AG04449 (cell line): Measurements from ENCODE around the gene MOG.

ENCODE experiments used
- CTCF ChIA-PET: fragments of 350-600 bp; formaldehyde crosslinking; extraction: SDS; loops from one replicate; lab custom pipeline; 2021; ENCODE audit warnings: antibody characterized with exemption; lab: Yijun Ruan, JAX
- POLR2A ChIA-PET: fragments of 400-600, 350-600 bp; formaldehyde crosslinking; extraction: SDS; loops from one replicate; lab custom pipeline; 2020; ENCODE audit warnings: antibody characterized with exemption, inconsistent platforms; lab: Yijun Ruan, JAX
- DNase-seq: peaks from one replicate; pipeline ENCODE4 v3.0.0-alpha.2; 2010; ENCODE audit warnings: low read depth, low spot score
- H3K4me3 ChIP-seq: 2 replicates; pipeline ENCODE4 v1.5.1; 2011; ENCODE audit warnings: low read depth, mild to moderate bottlenecking, control low read depth, low read length
- TF ChIP-seq, protein P1 (sequence below): IDR thresholded peaks from one replicate; pipeline ENCODE4 v1.5.1; 2011; ENCODE audit warnings: mild to moderate bottlenecking, moderate library complexity, low read length, control low read depth, inconsistent platforms; ENCODE audit not compliant: insufficient read depth; ENCODE audit errors: missing control alignments

The MOG gene

DNA sequence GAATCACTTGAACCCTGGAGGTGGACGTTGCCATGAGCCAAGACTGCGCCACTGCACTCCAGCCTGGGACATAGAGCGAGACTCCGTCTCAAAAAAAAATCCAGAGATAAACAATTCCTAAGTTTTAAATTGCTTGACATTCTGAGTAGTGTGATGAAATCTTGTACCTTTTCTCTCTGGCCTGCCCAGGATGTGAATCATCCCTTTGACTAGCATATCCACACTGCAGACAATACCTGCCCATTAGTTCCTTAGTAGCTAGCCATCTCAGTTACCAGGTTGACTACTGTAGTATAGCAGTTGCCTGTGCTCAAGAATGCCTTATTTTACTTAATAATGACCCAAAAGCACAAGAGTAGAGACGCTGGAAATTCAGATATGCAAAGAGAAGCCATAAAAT is 21.2 kb downstream of the MOG start:
- H3K4me3 ChIP-seq, result no peak overlapping the region
- DNase-seq, result no peak
- TF ChIP-seq, protein P1, sequence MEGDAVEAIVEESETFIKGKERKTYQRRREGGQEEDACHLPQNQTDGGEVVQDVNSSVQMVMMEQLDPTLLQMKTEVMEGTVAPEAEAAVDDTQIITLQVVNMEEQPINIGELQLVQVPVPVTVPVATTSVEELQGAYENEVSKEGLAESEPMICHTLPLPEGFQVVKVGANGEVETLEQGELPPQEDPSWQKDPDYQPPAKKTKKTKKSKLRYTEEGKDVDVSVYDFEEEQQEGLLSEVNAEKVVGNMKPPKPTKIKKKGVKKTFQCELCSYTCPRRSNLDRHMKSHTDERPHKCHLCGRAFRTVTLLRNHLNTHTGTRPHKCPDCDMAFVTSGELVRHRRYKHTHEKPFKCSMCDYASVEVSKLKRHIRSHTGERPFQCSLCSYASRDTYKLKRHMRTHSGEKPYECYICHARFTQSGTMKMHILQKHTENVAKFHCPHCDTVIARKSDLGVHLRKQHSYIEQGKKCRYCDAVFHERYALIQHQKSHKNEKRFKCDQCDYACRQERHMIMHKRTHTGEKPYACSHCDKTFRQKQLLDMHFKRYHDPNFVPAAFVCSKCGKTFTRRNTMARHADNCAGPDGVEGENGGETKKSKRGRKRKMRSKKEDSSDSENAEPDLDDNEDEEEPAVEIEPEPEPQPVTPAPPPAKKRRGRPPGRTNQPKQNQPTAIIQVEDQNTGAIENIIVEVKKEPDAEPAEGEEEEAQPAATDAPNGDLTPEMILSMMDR, result no peak
- ChIA-PET POLR2A (no interaction called here), CTCF (interaction anchor here (1.0 to 9.3 kb wide), 3 partner anchors 12 to 26 kb away, joined by 3 to 109 read pairs (median 7); no protein-coding TSS in a partner anchor)

DNA sequence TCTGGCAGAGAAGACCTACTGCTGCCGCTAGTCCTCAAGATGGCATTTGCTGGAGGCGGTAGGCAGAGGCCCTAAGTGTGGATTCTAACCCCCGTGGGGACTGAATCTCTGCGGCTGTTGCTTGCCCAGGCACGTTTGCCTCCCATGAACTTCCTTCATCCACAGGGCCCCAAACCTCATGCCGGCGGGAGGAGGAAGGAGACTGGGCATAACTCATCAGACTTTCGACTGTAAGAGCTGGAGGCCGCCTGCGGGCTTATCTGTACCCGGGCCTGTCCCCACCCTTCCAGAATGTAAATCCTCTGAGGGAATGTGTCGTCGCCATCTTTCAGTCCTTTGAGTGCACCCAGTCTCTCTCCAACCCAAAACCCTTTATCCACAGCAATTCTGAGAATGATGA is 23.1 kb downstream of the MOG start:
- TF ChIP-seq, protein P1, result no peak
- CTCF ChIA-PET, result no interaction called here
- H3K4me3 ChIP-seq, result no peak overlapping the region
- POLR2A ChIA-PET, result no interaction called here
- DNase-seq, result no peak

DNA sequence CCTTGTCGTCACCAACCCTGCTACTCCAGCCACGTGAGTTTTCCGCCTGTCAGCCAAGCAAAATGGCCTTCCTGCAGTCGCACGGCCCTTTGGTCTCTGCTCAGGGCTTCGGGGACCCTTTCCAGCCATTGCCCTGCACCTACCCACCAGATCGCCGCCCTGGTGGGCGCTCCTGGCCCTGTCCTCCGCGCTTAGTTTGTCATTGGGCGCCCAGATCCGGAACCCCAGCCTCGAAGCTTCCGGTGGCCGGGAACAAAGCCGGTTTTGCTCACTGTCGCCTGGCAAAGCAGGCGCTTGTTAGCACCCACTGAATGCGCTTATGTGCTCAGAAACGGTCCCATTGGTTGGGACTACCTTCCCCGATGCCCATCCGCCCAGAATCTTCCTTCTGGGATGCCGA is 23.5 kb downstream of the MOG start:
- no peak overlapping the region for H3K4me3 ChIP-seq
- ChIA-PET POLR2A (no interaction called here), CTCF (no interaction called here)
- TF ChIP-seq, protein P1, result no peak
- DNase-seq, result no peak

DNA sequence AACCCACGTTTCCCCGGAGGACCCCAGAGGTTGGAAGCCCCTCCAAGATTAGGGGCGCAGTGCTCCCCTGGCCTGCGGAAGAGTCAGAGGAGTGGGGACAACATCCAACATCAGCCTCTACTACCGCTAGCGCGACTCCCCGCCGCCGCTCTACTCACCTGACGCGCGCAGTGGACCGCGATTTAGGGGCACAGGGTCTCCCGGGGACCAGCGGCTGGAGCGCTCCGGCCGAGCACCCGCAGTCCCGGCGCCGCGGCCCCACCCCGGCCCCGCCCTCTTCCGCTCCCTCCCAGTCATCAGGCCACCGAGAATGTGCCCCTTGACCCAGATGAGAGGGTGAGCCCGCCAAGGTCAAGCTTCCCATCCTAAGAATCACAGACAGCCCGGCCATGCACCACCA is 24.0 kb downstream of the MOG start, which contains the start of gene ZFP57:
TSS of gene ZFP57 (minus strand) at position 249 of the 400 bp plus-strand sequence. CDS start 4,149 bp downstream, outside the sequence.
- H3K4me3 ChIP-seq, result no peak within 1 kb of the TSS
- CTCF ChIA-PET, result no interaction called here
- no peak for DNase-seq
- POLR2A ChIA-PET, result no interaction called here
- TF ChIP-seq, protein P1, result no peak

DNA sequence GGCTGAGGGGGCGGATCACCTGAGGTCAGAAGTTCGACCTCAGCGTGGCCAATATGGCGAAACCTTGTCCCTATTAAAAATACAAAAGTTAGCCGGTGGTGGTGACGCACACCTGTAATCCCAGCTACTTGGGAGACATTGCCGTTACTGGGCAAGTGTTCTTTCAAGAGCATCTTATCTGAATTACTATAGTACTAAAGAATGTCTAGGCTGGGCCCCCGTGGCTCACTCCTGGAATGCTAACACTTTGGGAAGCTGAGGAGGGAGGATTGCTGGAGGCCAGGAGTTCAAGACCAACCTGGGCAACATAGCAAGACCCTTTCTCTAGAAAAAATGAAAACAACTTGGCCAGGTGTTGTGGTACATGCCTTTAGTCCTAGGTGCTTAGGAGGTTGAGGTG is 24.9 kb downstream of the MOG start:
- ChIA-PET POLR2A (no interaction called here), CTCF (interaction anchor here (0.6 to 1.8 kb wide), 2 partner anchors 29 to 32 kb away, joined by 3 to 6 read pairs; no protein-coding TSS in a partner anchor)
- TF ChIP-seq, protein P1, result no peak
- H3K4me3 ChIP-seq, result no peak overlapping the region
- DNase-seq, result no peak

DNA sequence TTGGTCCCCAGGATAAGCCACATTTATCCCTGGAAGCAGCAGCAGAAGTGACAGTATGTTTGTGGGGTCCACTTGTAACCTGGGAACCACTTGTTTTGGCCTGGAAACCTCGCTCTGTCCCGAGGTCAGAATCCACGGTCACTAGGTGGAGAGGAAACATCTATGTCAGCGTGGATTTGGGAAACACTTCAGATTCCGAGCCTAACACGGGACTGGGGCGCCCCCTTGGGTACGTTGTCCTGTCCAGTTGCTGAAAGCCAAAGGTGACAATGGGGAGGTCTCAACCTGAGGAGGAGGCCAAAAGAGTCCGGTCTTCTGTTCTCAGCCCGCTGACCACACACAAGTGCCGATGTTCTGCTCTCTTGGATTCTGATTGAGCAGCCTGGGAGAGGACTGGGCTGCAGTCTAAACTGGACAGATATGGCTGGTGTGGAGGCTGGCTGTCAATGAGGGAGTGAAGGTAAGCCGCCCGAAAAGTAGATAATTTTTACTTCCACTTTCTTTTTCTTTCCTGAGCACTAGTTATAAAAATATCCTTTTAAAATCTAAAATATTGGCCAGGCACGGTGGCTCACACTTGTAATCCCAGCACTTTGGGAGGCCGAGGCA is 28.9 kb downstream of the MOG start:
- no peak for DNase-seq
- no peak overlapping the region for H3K4me3 ChIP-seq
- TF ChIP-seq, protein P1, result no peak
- POLR2A ChIA-PET, result no interaction called here
- CTCF ChIA-PET, result interaction anchor here (1.0 kb wide), 1 partner anchor 13 kb away, joined by 3 read pairs; no protein-coding TSS in a partner anchor
